ENCODE results near the gene FSTL4.
"Not testable (repeated sequence)": the region's sequence is repeated elsewhere in the genome, so short reads cannot be mapped to it uniquely, and the experiment has no call there.

FSTL4 gene

GRCh38 chr5:133219296-133219695 is 393.0 kb downstream of the FSTL4 start:
- no peaks in the 10 kb centered on the region for H3K36me3 ChIP-seq (ENCODE audit: control insufficient read depth in 4 of 4, insufficient read depth in 4 of 4, low read length in 3 of 4)
- H3K9me3 ChIP-seq (ENCODE audit: control extremely low read depth in 1 of 5, control insufficient read depth in 4 of 5, insufficient read depth in 2 of 5, low read depth in 1 of 5, low read length in 4 of 5), result no peaks in the 10 kb centered on the region
- ChIA-PET CTCF (interaction anchor here (0.8 to 1.2 kb wide), 4 partner anchors 9 to 109 kb away, joined by 3 read pairs; no protein-coding TSS in a partner anchor), POLR2A (no interaction called here)
- H3K27ac ChIP-seq (ENCODE audit: insufficient read depth in 1 of 2, low read depth in 1 of 2, low read length in 2 of 2, poor library complexity in 1 of 2, severe bottlenecking in 2 of 2), result no peak overlapping the region
- H3K27me3 ChIP-seq (replicated peaks in 2 of 5; ENCODE audit: control insufficient read depth in 4 of 5, insufficient read depth in 5 of 5, low read length in 4 of 5), result peaks cover 0 to 3% (median 0%) of the 10 kb centered on the region in 5 experiments
- H3K4me3 ChIP-seq (ENCODE audit: control insufficient read depth in 1 of 7, extremely low read depth in 1 of 7, insufficient read depth in 4 of 7, low read depth in 2 of 7, low read length in 6 of 7), result no peak overlapping the region
- DNase-seq, result no peak
- 92% methylated on average over 2 of the region's 4 CpGs for WGBS (ENCODE audit: insufficient coverage)
- H3K4me1 ChIP-seq (ENCODE audit: control extremely low read depth in 1 of 4, control insufficient read depth in 4 of 4, insufficient read depth in 4 of 4, low read length in 3 of 4), result no peaks in the 10 kb centered on the region

DNA sequence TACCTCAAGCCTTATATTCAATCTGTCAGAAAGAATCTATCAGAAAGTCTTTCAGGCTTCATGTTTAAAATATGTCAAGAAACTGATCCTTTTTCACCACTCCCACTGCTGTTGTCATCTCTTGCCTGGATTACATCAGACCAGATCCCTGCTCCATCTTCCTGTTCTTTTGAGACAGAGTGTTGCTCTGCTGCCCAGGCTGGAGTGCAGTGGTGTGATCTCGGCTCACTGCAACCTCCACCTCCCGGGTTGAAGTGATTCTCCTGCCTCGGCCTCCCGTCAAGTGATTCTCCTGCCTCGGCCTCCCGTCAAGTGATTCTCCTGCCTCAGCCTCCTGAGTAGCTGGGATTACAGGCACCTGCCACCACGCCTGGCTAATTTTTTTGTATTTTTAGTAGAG is 396.2 kb downstream of the FSTL4 start:
- H3K4me1 ChIP-seq (ENCODE audit: control extremely low read depth in 1 of 4, control insufficient read depth in 4 of 4, insufficient read depth in 4 of 4, low read length in 3 of 4); H3K4me3 ChIP-seq (ENCODE audit: control insufficient read depth in 1 of 7, extremely low read depth in 1 of 7, insufficient read depth in 4 of 7, low read depth in 2 of 7, low read length in 6 of 7); DNase-seq; H3K36me3 ChIP-seq (ENCODE audit: control insufficient read depth in 4 of 4, insufficient read depth in 4 of 4, low read length in 3 of 4); POLR2A ChIA-PET; H3K27ac ChIP-seq (ENCODE audit: insufficient read depth in 1 of 2, low read depth in 1 of 2, low read length in 2 of 2, poor library complexity in 1 of 2, severe bottlenecking in 2 of 2); CTCF ChIA-PET; H3K9me3 ChIP-seq (ENCODE audit: control extremely low read depth in 1 of 5, control insufficient read depth in 4 of 5, insufficient read depth in 2 of 5, low read depth in 1 of 5, low read length in 4 of 5); H3K27me3 ChIP-seq (replicated peaks in 2 of 5; ENCODE audit: control insufficient read depth in 4 of 5, insufficient read depth in 5 of 5, low read length in 4 of 5): not testable (repeated sequence)
- WGBS (ENCODE audit: insufficient coverage), result 82% methylated on average over 2 of the region's 7 CpGs

DNA sequence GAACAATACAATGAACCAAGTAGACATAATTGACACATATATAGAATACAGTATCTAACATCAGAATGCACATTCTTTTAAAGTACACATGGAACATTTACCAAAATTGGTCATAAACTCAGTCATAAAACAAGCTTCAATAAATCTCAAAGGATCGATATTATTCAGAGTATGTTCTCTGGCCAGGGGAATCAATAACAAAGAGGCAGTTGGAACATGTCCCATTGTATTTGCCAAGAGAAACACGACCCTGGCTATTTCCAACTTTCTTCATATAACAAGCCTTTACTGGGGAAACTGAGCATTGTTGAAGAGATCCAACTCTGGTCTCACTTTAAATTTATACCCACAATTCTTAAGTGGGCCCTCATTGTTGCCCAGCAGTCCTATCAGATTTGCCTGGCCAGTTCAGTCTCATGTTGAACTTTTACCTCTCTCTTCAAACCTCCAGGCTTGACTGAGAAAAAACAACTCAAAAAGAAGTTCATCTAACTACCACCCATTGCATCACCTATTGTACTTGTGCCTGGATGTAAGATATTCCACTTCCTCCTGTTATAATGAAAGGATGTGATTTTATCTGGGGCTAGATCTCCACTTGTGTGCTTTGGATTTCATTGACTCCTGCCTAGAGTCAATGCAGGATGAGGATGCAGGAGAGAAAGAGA is 398.1 kb downstream of the FSTL4 start:
- WGBS (ENCODE audit: insufficient coverage), result 93% methylated on average over 2 of the region's 2 CpGs
- Histone ChIP-seq H3K9me3 (ENCODE audit: control extremely low read depth in 1 of 5, control insufficient read depth in 4 of 5, insufficient read depth in 2 of 5, low read depth in 1 of 5, low read length in 4 of 5) (no peaks in the 10 kb centered on the region), H3K36me3 (ENCODE audit: control insufficient read depth in 4 of 4, insufficient read depth in 4 of 4, low read length in 3 of 4) (no peaks in the 10 kb centered on the region), H3K27ac (ENCODE audit: insufficient read depth in 1 of 2, low read depth in 1 of 2, low read length in 2 of 2, poor library complexity in 1 of 2, severe bottlenecking in 2 of 2) (no peak overlapping the region), H3K27me3 (replicated peaks in 2 of 5; ENCODE audit: control insufficient read depth in 4 of 5, insufficient read depth in 5 of 5, low read length in 4 of 5) (peaks cover 0 to 7% (median 0%) of the 10 kb centered on the region in 5 experiments), H3K4me3 (ENCODE audit: control insufficient read depth in 1 of 7, extremely low read depth in 1 of 7, insufficient read depth in 4 of 7, low read depth in 2 of 7, low read length in 6 of 7) (no peak overlapping the region), H3K4me1 (ENCODE audit: control extremely low read depth in 1 of 4, control insufficient read depth in 4 of 4, insufficient read depth in 4 of 4, low read length in 3 of 4) (no peaks in the 10 kb centered on the region)
- DNase-seq, result no peak
- ChIA-PET POLR2A (no interaction called here), CTCF (no interaction called here)

DNA sequence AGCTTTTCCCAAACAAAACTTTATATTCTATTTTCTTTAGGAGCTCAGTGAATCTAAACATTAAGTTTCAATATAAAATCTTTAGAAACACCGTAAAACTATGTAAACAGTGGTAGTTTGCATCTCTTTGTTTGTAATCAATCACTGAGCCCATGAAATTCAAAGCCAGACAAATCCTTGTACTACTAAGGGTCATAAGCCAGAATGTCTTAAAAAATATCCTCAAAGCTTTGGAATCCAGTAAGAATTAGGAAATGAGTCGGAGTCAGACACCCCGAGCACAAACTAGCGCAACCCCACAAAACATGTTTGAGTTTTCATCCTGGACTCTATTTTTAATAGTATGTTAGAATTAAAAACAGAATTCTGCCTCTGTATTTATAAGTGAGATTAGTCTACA is 406.7 kb downstream of the FSTL4 start:
- Histone ChIP-seq H3K27me3 (replicated peaks in 2 of 5; ENCODE audit: control insufficient read depth in 4 of 5, insufficient read depth in 5 of 5, low read length in 4 of 5) (peaks cover 0 to 6% (median 0%) of the 10 kb centered on the region in 5 experiments), H3K9me3 (ENCODE audit: control extremely low read depth in 1 of 5, control insufficient read depth in 4 of 5, insufficient read depth in 2 of 5, low read depth in 1 of 5, low read length in 4 of 5) (peaks cover 0 to 9% (median 4%) of the 10 kb centered on the region in 5 experiments), H3K36me3 (ENCODE audit: control insufficient read depth in 4 of 4, insufficient read depth in 4 of 4, low read length in 3 of 4) (no peaks in the 10 kb centered on the region), H3K4me3 (ENCODE audit: control insufficient read depth in 1 of 7, extremely low read depth in 1 of 7, insufficient read depth in 4 of 7, low read depth in 2 of 7, low read length in 6 of 7) (no peak overlapping the region), H3K4me1 (ENCODE audit: control extremely low read depth in 1 of 4, control insufficient read depth in 4 of 4, insufficient read depth in 4 of 4, low read length in 3 of 4) (no peaks in the 10 kb centered on the region), H3K27ac (ENCODE audit: insufficient read depth in 1 of 2, low read depth in 1 of 2, low read length in 2 of 2, poor library complexity in 1 of 2, severe bottlenecking in 2 of 2) (no peak overlapping the region)
- no peak for DNase-seq
- no CpG with 5 or more reads among the region's 4 CpGs for WGBS (ENCODE audit: insufficient coverage)
- POLR2A ChIA-PET, result no interaction called here
- CTCF ChIA-PET, result interaction anchor here (1.3 kb wide), 1 partner anchor 13 kb away, joined by 3 read pairs; no protein-coding TSS in a partner anchor

GRCh38 chr5:133205204-133205603 is 407.1 kb downstream of the FSTL4 start:
- H3K4me1 ChIP-seq (ENCODE audit: control extremely low read depth in 1 of 4, control insufficient read depth in 4 of 4, insufficient read depth in 4 of 4, low read length in 3 of 4), result no peaks in the 10 kb centered on the region
- POLR2A ChIA-PET, result no interaction called here
- H3K9me3 ChIP-seq (ENCODE audit: control extremely low read depth in 1 of 5, control insufficient read depth in 4 of 5, insufficient read depth in 2 of 5, low read depth in 1 of 5, low read length in 4 of 5), result peaks cover 0 to 9% (median 4%) of the 10 kb centered on the region in 5 experiments
- CTCF ChIA-PET, result interaction anchor here (1.3 kb wide), 1 partner anchor 14 kb away, joined by 3 read pairs; no protein-coding TSS in a partner anchor
- no peak overlapping the region for H3K4me3 ChIP-seq (ENCODE audit: control insufficient read depth in 1 of 7, extremely low read depth in 1 of 7, insufficient read depth in 4 of 7, low read depth in 2 of 7, low read length in 6 of 7)
- peaks cover 0 to 6% (median 0%) of the 10 kb centered on the region in 5 experiments for H3K27me3 ChIP-seq (replicated peaks in 2 of 5; ENCODE audit: control insufficient read depth in 4 of 5, insufficient read depth in 5 of 5, low read length in 4 of 5)
- H3K27ac ChIP-seq (ENCODE audit: insufficient read depth in 1 of 2, low read depth in 1 of 2, low read length in 2 of 2, poor library complexity in 1 of 2, severe bottlenecking in 2 of 2), result no peak overlapping the region
- no peak for DNase-seq
- WGBS (ENCODE audit: insufficient coverage), result no CpG with 5 or more reads among the region's 4 CpGs
- H3K36me3 ChIP-seq (ENCODE audit: control insufficient read depth in 4 of 4, insufficient read depth in 4 of 4, low read length in 3 of 4), result no peaks in the 10 kb centered on the region

GRCh38 chr5:133203317-133204305 is 408.7 kb downstream of the FSTL4 start:
- no peak overlapping the region for H3K27ac ChIP-seq (ENCODE audit: insufficient read depth in 1 of 2, low read depth in 1 of 2, low read length in 2 of 2, poor library complexity in 1 of 2, severe bottlenecking in 2 of 2)
- DNase-seq, result no peak
- H3K4me1 ChIP-seq (ENCODE audit: control extremely low read depth in 1 of 4, control insufficient read depth in 4 of 4, insufficient read depth in 4 of 4, low read length in 3 of 4), result no peaks in the 10 kb centered on the region
- ChIA-PET CTCF (interaction anchor here (0.7 kb wide), 1 partner anchor 81 kb away, joined by 3 read pairs; no protein-coding TSS in a partner anchor), POLR2A (no interaction called here)
- H3K9me3 ChIP-seq (ENCODE audit: control extremely low read depth in 1 of 5, control insufficient read depth in 4 of 5, insufficient read depth in 2 of 5, low read depth in 1 of 5, low read length in 4 of 5), result peaks cover 0 to 9% (median 4%) of the 10 kb centered on the region in 5 experiments
- WGBS (ENCODE audit: insufficient coverage), result 94% methylated on average over 9 of the region's 9 CpGs
- H3K27me3 ChIP-seq (replicated peaks in 2 of 5; ENCODE audit: control insufficient read depth in 4 of 5, insufficient read depth in 5 of 5, low read length in 4 of 5), result peaks cover 0 to 3% (median 0%) of the 10 kb centered on the region in 5 experiments
- H3K36me3 ChIP-seq (ENCODE audit: control insufficient read depth in 4 of 4, insufficient read depth in 4 of 4, low read length in 3 of 4), result no peaks in the 10 kb centered on the region
- no peak overlapping the region for H3K4me3 ChIP-seq (ENCODE audit: control insufficient read depth in 1 of 7, extremely low read depth in 1 of 7, insufficient read depth in 4 of 7, low read depth in 2 of 7, low read length in 6 of 7)

Measured in common myeloid progenitor, CD34-positive (primary cell).